Measurements from ENCODE around the gene DESI1. TPM values are rescaled to one million over a fixed set of nuclear protein-coding genes. Genes with fewer than 3 reads are reported as not detected.

The DESI1 gene
- total and polyA plus RNA-seq, 2 of the 13 experiments (the other 11 are each of a cell fraction or from before 2014, with no cell fraction given): 21.6 to 29.2 TPM

- TF ChIP-seq CHD2 (IDR thresholded peaks at IDR 0.05; ENCODE audit: low read depth, low read length): no peak; the same call in 1 of the 2 replicates
- peak in 1 of 2 experiments; percentile 70; a peak in 2 of 4 replicates for TF ChIP-seq ATF4 (CRISPR knock-in tag; IDR thresholded peaks at IDR 0.05)
- TF ChIP-seq NONO (IDR thresholded peaks at IDR 0.05): no peak
- no peak for TF ChIP-seq NONO (CRISPR knock-in tag; conservative IDR thresholded peaks at IDR 0.05)
- TF ChIP-seq ZNF274 (CRISPR knock-in tag; IDR thresholded peaks at IDR 0.05): peak; percentile 67; the same call in 1 of the 2 replicates
- TF ChIP-seq ZFP36L1 (CRISPR knock-in tag; IDR thresholded peaks at IDR 0.05): no peak
- no peak for TF ChIP-seq CAMTA2 (CRISPR knock-in tag; IDR thresholded peaks at IDR 0.05; ENCODE audit: borderline replicate concordance)
- no peak for TF ChIP-seq MTF1 (CRISPR knock-in tag; IDR thresholded peaks at IDR 0.05)
- TF ChIP-seq NFRKB (IDR thresholded peaks at IDR 0.05): no peak
- TF ChIP-seq ZFAT (CRISPR knock-in tag; conservative IDR thresholded peaks at IDR 0.05): no peak
- TF ChIP-seq CTCF (CRISPR knock-in tag; IDR thresholded peaks at IDR 0.05): peak; percentile 18; the same call in 1 of the 2 replicates
- peak; percentile 66 for TF ChIP-seq ZFY (CRISPR knock-in tag; IDR thresholded peaks at IDR 0.05)
- TF ChIP-seq FOSL1 (CRISPR knock-in tag; IDR thresholded peaks at IDR 0.05; ENCODE audit: borderline replicate concordance): no peak
- TF ChIP-seq ZNF552 (CRISPR knock-in tag; IDR thresholded peaks at IDR 0.05; ENCODE audit: borderline replicate concordance): no peak
- TF ChIP-seq ZNF230 (CRISPR knock-in tag; IDR thresholded peaks at IDR 0.05): no peak
- TF ChIP-seq ZNF607 (CRISPR knock-in tag; IDR thresholded peaks at IDR 0.05; ENCODE audit: borderline replicate concordance): no peak
- 0 out of 2 replicates have a peak, but pooled peaks have one; percentile 9 for TF ChIP-seq ZNF746 (CRISPR knock-in tag; IDR thresholded peaks at IDR 0.05)
- TF ChIP-seq HMG20B (CRISPR knock-in tag; conservative IDR thresholded peaks at IDR 0.05): no peak
- TF ChIP-seq DDIT3 (CRISPR knock-in tag; IDR thresholded peaks at IDR 0.05): no peak
- TF ChIP-seq THRA (CRISPR knock-in tag; IDR thresholded peaks at IDR 0.05; ENCODE audit: borderline replicate concordance): peak; percentile 17; the same call in 1 of the 2 replicates
- 0 out of 2 replicates have a peak, but pooled peaks have one; percentile 53 for TF ChIP-seq HINFP (CRISPR knock-in tag; IDR thresholded peaks at IDR 0.05; ENCODE audit: low read depth)
- peak; percentile 90 for TF ChIP-seq RBFOX2 (IDR thresholded peaks at IDR 0.05; ENCODE audit: low read depth, low read length)
- no peak for TF ChIP-seq ZNF256 (CRISPR knock-in tag; conservative IDR thresholded peaks at IDR 0.05)
- TF ChIP-seq ZNF543 (CRISPR knock-in tag; IDR thresholded peaks at IDR 0.05): no peak
- TF ChIP-seq SNAI1 (CRISPR knock-in tag; IDR thresholded peaks at IDR 0.05; ENCODE audit: borderline replicate concordance): peak; percentile 49; the same call in 1 of the 2 replicates
These were observed 31.2 kb downstream of the DESI1 start, which contains the start of gene PMM1 (continued) for GRCh38 chr22:41589391-41590241.

All from HepG2 (cell line).